Upper lobe of left lung (tissue), 4 donors: ENCODE results near the gene FALEC.

Experiments used
- CTCF ChIP-seq, 6 experiments: fragments of 450-650 bp in 4 of 6; fragments of 200-600 bp in 2 of 6; sonication (generic) in 2 of 6; IDR thresholded peaks; one replicate each; pipeline ENCODE4 v1.5.1; 2016 to 2019; ENCODE audit warnings: antibody characterized with exemption in 6 of 6
- POLR2A ChIP-seq, 4 donors: fragments of 450-650 bp; IDR thresholded peaks; one replicate each; pipeline ENCODE4 v1.5.1; 2016 to 2017; ENCODE audit warnings: antibody characterized with exemption in 4 of 4, mild to moderate bottlenecking in 2 of 4
- POLR2AphosphoS5 ChIP-seq, 2 donors: sonication (generic); formaldehyde crosslinking; IDR thresholded peaks; one replicate each; pipeline ENCODE4 v1.5.1; 2017; ENCODE audit warnings: antibody characterized with exemption in 2 of 2

DNA sequence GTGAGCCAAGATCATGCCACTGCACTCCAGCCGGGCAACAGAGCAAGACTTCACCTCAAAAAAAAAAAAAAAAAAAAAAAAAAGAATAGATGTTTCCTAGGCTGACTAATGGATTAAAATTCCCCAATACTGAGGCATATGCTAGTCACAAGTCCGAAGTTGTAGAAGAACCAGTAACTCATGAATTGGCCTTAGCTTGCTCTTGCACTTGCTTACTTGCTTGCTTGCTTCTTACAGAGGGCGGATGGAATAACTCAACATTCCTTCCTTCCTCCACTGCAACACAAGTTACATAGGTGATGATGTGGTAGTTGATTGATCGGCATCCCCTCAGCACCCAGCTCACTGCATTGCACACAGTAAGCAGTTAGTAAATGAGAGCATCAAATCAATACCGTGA is 31.1 kb upstream of the FALEC start:
- TF ChIP-seq CTCF (IDR thresholded peaks at IDR 0.05), result no peak
- TF ChIP-seq POLR2A (IDR thresholded peaks at IDR 0.05), result no peak
- TF ChIP-seq POLR2AphosphoS5 (IDR thresholded peaks at IDR 0.05), result no peak
